Activated naive CD4-positive, alpha-beta T cell treated with anti-CD3 and anti-CD28 coated beads, Interleukin-2, amount 10 ng/mL, durations not matched to agents 7 days and 5 days (primary cell): ENCODE results near the gene MS4A10.

Experiments
- CTCF ChIA-PET: fragments of 350-600 bp; sonication (Branson Sonifier 250); formaldehyde crosslinking; loops from one replicate; lab custom pipeline; 2021; ENCODE audit warnings: antibody characterized with exemption; lab: Charles Lee
- DNase-seq: peaks from one replicate; pipeline ENCODE4 v3.0.0-alpha.2; 2020
- H3K27ac Mint-ChIP-seq: one replicate; pipeline ENCODE4 v1.8.0; 2021; ENCODE audit warnings: mild to moderate bottlenecking, moderate library complexity, mixed read lengths
- H3K27me3 Mint-ChIP-seq: one replicate; pipeline ENCODE4 v1.8.0; 2021; ENCODE audit warnings: mild to moderate bottlenecking, mixed read lengths
- H3K36me3 Mint-ChIP-seq: one replicate; pipeline ENCODE4 v1.8.0; 2021; ENCODE audit warnings: mixed read lengths
- H3K4me1 Mint-ChIP-seq: one replicate; pipeline ENCODE4 v1.8.0; 2021; ENCODE audit warnings: mixed read lengths
- H3K4me3 Mint-ChIP-seq: one replicate; pipeline ENCODE4 v1.8.0; 2021; ENCODE audit warnings: mild to moderate bottlenecking, moderate library complexity, mixed read lengths
- H3K9me3 Mint-ChIP-seq: one replicate; pipeline ENCODE4 v1.8.0; 2021; ENCODE audit warnings: mixed read lengths

Gene MS4A10

GRCh38 chr11:60783911-60784310 lies 1.2 kb upstream of the MS4A10 start:
- no peaks in the 10 kb centered on the region for H3K4me1 Mint-ChIP-seq
- no peak for DNase-seq
- no peaks in the 10 kb centered on the region for H3K36me3 Mint-ChIP-seq
- H3K27ac Mint-ChIP-seq = no peak overlapping the region
- no peak overlapping the region for H3K4me3 Mint-ChIP-seq
- H3K9me3 Mint-ChIP-seq = no peaks in the 10 kb centered on the region
- CTCF ChIA-PET = interaction anchor here (0.6 kb wide), 1 partner anchor 407 kb away, joined by 3 read pairs; no protein-coding TSS in a partner anchor
- peaks cover 10% of the 10 kb centered on the region for H3K27me3 Mint-ChIP-seq

GRCh38 chr11:60785806-60786361 lies 751 bp downstream of the MS4A10 start:
- H3K4me3 Mint-ChIP-seq = no peak overlapping the region
- peak overlapping the region; percentile 22 for H3K27ac Mint-ChIP-seq
- CTCF ChIA-PET = interaction anchor here (1.5 kb wide), 1 partner anchor 10 kb away, joined by 4 read pairs; no protein-coding TSS in a partner anchor
- no peaks in the 10 kb centered on the region for H3K4me1 Mint-ChIP-seq
- DNase-seq = no peak
- H3K27me3 Mint-ChIP-seq = peaks cover 13% of the 10 kb centered on the region
- no peaks in the 10 kb centered on the region for H3K36me3 Mint-ChIP-seq
- no peaks in the 10 kb centered on the region for H3K9me3 Mint-ChIP-seq

DNA sequence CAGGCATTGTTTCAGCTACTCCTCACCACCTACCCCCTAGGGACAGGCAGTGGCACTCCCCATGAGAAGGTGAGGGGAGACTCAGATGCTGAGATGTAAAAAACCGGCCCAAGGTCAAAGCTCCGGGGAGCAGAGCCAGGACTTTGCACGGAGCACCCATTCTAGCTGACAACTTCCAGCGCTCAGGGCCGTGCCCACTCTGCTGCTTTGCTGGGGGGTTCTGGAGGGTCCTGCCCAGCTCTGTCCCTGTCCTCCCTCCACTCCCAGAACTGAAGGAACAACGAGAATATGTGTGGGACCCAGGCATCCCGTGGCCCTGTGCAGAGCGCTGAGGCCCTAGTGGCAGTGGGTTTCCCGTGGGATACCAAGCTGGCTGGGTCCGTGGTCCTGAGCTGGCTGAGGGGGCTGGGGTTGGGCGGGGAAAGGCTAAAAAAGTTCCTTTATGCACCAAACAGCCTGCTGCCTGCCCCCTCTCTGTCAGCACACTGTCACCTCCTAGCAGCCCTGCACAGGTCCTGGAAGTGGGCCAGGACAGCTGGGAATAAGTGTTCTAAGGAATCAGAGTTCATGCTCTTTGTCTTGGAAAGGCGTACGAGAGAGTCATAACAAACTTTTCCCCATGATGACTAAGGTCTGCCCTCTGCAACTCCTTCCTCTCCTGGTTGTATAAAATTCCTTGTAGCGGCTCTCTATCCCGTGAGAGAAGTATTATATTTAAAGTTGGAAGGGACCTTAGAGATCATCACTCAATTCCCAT lies 1.9 kb downstream of the MS4A10 start:
- no peak overlapping the region for H3K4me3 Mint-ChIP-seq
- no peaks in the 10 kb centered on the region for H3K9me3 Mint-ChIP-seq
- H3K27ac Mint-ChIP-seq = no peak overlapping the region
- DNase-seq = no peak
- H3K27me3 Mint-ChIP-seq = peaks cover 19% of the 10 kb centered on the region
- no peaks in the 10 kb centered on the region for H3K36me3 Mint-ChIP-seq
- CTCF ChIA-PET = no interaction called here
- H3K4me1 Mint-ChIP-seq = no peaks in the 10 kb centered on the region

DNA sequence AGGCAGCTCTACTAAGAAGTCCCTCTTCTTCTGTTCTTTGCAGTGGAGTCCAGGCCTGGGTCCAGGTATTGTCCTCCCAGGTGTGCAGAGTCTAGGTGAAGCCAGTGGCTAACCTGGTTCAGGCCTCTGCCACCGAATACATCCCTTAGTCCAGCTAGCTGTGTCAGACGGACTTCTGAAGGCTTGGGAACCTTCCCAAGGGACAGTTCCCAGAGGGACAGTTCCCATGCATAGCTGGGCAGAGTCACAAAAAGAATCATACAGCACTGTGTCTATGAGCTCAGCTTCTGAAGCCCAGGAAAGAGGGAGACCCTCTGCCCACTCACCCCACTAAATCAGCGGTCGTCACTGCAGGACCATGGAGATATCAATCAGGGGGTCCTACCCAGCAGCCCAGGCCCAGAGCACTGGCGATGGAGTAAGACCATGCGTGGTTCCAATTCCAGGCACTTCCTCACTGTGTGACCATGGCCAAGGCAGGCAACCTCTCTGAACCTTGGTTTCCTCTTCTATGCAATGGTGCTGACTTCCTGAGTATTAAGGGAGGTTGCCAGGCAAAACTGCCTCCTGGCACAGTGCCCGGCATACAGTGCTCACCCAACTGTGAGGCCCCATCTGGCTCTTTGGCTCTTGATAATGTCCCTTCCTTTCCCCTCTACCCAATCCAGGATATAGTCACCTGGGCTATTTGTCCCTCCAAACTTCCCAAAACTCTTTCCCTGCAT lies 3.4 kb downstream of the MS4A10 start:
- CTCF ChIA-PET = interaction anchor here (1.6 kb wide), 1 partner anchor 13 kb away, joined by 4 read pairs; no protein-coding TSS in a partner anchor
- no peak for DNase-seq
- H3K9me3 Mint-ChIP-seq = no peaks in the 10 kb centered on the region
- H3K4me3 Mint-ChIP-seq = no peak overlapping the region
- H3K27me3 Mint-ChIP-seq = peaks cover 34% of the 10 kb centered on the region
- no peak overlapping the region for H3K27ac Mint-ChIP-seq
- H3K4me1 Mint-ChIP-seq = no peaks in the 10 kb centered on the region
- H3K36me3 Mint-ChIP-seq = no peaks in the 10 kb centered on the region

DNA sequence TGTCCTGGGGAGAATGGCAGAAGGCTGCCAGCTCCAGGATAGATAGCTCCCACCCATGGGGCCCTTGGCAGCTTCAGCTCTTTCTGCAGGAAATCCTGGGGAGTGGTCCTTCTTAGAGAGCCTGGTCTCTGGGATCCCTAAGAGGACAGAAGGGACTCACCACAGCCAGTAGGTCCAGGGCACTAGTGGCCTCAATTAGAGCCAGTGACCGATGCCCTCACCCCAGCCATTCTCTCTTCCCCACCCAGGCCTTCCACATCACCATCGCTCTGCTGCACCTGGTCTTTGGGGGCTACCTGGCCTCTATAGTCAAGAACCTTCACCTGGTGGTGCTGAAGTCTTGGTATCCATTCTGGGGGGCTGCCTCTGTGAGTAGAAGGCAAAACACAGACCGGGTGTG lies 5.6 kb downstream of the MS4A10 start:
- no peak overlapping the region for H3K4me3 Mint-ChIP-seq
- no peak overlapping the region for H3K27ac Mint-ChIP-seq
- H3K36me3 Mint-ChIP-seq = no peaks in the 10 kb centered on the region
- DNase-seq = no peak
- H3K27me3 Mint-ChIP-seq = peaks cover 36% of the 10 kb centered on the region
- no peaks in the 10 kb centered on the region for H3K4me1 Mint-ChIP-seq
- no peaks in the 10 kb centered on the region for H3K9me3 Mint-ChIP-seq
- CTCF ChIA-PET = interaction anchor here (0.8 to 1.6 kb wide), 2 partner anchors 22 to 40 kb away, joined by 3 to 4 read pairs; no protein-coding TSS in a partner anchor

DNA sequence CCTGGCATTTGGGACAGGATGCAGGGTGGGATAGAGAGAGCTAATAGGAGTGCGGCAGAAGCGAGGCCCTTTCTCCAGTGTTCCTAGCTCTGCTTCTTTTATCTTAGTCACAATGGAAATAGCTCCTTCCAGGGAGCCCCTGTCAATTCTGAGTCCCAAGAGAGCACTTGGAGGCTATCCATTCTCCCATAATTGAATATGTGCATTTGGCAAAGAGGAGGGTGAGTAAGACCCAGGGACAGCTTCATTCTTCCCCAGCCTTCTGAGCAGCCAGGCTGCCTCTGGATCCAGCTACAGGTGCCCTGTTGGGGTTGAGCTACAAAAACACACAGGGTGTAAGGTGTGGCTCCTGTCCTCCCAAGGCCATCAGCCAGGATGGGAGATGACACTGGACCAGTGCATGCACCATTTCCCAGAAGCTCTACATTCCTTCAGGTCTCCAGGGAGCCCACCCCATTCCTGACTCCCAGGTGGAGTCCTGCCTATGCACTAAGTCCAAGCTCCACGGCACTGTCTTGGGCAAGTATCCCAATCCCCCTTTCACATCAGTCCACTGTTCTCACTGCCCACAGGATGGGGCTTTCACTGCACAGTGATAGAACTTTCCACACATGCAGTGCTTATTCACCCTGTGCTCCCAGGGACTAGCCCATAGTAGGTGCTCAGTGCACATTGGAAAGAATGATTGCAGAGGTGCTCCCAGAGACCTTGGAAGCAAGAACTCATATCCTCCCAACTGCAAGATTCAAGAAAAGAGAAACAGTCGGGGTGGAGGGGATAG lies 6.2 kb downstream of the MS4A10 start:
- H3K4me1 Mint-ChIP-seq = no peaks in the 10 kb centered on the region
- no peaks in the 10 kb centered on the region for H3K9me3 Mint-ChIP-seq
- CTCF ChIA-PET = interaction anchor here (0.6 to 1.6 kb wide), 2 partner anchors 26 to 40 kb away, joined by 3 to 4 read pairs; no protein-coding TSS in a partner anchor
- no peak overlapping the region for H3K27ac Mint-ChIP-seq
- no peak for DNase-seq
- no peaks in the 10 kb centered on the region for H3K36me3 Mint-ChIP-seq
- H3K4me3 Mint-ChIP-seq = no peak overlapping the region
- peaks cover 36% of the 10 kb centered on the region for H3K27me3 Mint-ChIP-seq

DNA sequence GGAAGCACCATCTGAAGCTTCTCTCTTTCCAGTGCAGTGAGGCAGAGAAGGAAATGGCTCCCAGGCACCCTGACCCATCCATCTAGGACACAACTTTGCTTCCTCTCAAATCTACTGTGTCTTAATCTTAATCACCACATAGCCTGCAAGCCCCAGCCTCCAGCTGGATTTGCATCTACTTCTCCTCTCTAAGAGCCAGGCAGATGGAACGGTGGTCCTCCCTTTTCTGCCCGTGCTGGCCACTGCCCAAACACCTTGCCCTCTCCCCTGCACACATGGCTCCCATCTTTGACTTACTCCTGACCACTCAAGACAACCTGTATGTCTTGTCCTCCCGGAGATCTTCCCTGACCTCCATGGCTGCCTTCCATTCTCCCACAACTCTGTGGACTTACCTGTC lies 7.4 kb downstream of the MS4A10 start:
- Mint-ChIP-seq H3K36me3 (no peaks in the 10 kb centered on the region), H3K4me3 (no peak overlapping the region), H3K4me1 (no peaks in the 10 kb centered on the region), H3K27ac (no peak overlapping the region), H3K9me3 (no peaks in the 10 kb centered on the region), H3K27me3 (peaks cover 38% of the 10 kb centered on the region)
- no peak for DNase-seq
- CTCF ChIA-PET = no interaction called here

- no peaks in the 10 kb centered on the region for H3K36me3 Mint-ChIP-seq
- peaks cover 52% of the 10 kb centered on the region for H3K27me3 Mint-ChIP-seq
- CTCF ChIA-PET = interaction anchor here (1.0 kb wide), 1 partner anchor 20 kb away, joined by 3 read pairs; no protein-coding TSS in a partner anchor
- no peaks in the 10 kb centered on the region for H3K9me3 Mint-ChIP-seq
- H3K27ac Mint-ChIP-seq = no peak overlapping the region
- no peak for DNase-seq
- no peaks in the 10 kb centered on the region for H3K4me1 Mint-ChIP-seq
- H3K4me3 Mint-ChIP-seq = no peak overlapping the region
These were observed 10.2 kb downstream of the MS4A10 start for GRCh38 chr11:60795291-60795690.

DNA sequence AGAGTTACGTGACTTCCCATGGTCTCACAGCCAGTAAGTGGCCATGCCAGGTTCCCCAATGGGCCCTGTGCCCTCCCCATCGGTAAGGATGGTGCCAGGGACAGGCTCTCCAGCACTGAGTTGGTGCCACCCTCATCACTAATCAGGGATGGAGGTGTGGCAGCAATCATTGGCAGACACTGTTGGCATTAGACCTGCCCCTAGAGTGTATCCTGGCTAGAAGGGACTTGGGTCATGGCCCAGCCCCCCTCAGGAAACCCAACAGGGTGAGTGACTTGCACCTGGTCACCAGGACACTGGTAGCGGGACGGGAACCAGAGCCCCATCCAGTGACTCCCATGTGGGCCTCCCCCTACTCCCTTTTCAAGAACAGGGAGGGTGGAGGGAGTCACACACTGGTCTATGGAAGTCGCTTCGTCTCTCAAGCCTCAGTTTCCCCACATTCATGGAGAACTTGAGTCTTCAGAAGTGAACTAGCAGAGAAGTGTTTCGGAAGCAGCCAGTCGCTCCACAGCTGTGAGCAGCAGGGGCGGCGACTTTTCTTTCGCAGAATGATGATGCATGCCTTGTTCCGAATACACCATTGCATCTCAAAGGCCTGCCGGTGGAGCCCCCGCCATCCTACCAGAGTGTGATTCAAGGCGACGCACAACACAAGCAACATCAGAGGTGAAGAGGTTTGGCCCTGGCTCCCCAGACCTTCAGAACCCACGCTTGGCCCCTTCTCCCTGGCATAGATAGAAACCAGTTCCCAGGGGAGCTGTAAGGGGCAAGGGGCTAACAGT lies 12.9 kb downstream of the MS4A10 start:
- no peak overlapping the region for H3K4me3 Mint-ChIP-seq
- CTCF ChIA-PET = interaction anchor here (0.6 kb wide), 1 partner anchor 102 kb away, joined by 3 read pairs; no protein-coding TSS in a partner anchor
- no peaks in the 10 kb centered on the region for H3K36me3 Mint-ChIP-seq
- H3K27ac Mint-ChIP-seq = no peak overlapping the region
- no peaks in the 10 kb centered on the region for H3K9me3 Mint-ChIP-seq
- peaks cover 41% of the 10 kb centered on the region for H3K27me3 Mint-ChIP-seq
- DNase-seq = no peak
- no peaks in the 10 kb centered on the region for H3K4me1 Mint-ChIP-seq

- CTCF ChIA-PET = no interaction called here
- Mint-ChIP-seq H3K27me3 (peaks cover 39% of the 10 kb centered on the region), H3K9me3 (no peaks in the 10 kb centered on the region), H3K36me3 (no peaks in the 10 kb centered on the region), H3K4me1 (no peaks in the 10 kb centered on the region), H3K4me3 (no peak overlapping the region), H3K27ac (no peak overlapping the region)
- no peak for DNase-seq
These were observed 13.5 kb downstream of the MS4A10 start for GRCh38 chr11:60798631-60799030.

DNA sequence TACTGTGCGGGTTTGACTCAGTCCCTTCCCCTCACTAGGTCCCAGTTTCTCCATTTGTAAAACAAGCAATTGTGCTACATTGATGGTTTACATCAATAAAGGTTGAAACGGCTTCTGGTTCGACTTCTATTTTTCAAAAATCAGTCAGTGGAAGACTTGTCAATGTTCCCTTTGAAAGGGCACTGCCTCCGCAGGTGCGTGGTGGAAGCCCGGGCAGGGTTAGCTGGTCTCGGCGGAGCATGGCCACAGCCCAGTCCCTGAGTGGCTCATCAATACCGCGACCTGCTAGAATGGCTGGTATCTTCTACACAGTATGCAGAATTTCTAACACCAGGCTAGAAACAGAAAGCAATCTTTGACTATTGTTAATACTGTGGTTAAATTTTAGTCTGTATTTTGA lies 16.1 kb downstream of the MS4A10 start:
- Mint-ChIP-seq H3K27ac (no peak overlapping the region), H3K4me1 (no peaks in the 10 kb centered on the region), H3K27me3 (peaks cover 34% of the 10 kb centered on the region), H3K36me3 (no peaks in the 10 kb centered on the region), H3K4me3 (no peak overlapping the region), H3K9me3 (no peaks in the 10 kb centered on the region)
- DNase-seq = no peak
- CTCF ChIA-PET = interaction anchor here (0.7 kb wide), 1 partner anchor 17 kb away, joined by 3 read pairs; no protein-coding TSS in a partner anchor

GRCh38 chr11:60803273-60803936 lies 18.3 kb downstream of the MS4A10 start:
- CTCF ChIA-PET = no interaction called here
- Mint-ChIP-seq H3K27me3 (peaks cover 24% of the 10 kb centered on the region), H3K36me3 (no peaks in the 10 kb centered on the region), H3K9me3 (no peaks in the 10 kb centered on the region), H3K27ac (no peak overlapping the region), H3K4me3 (no peak overlapping the region), H3K4me1 (no peaks in the 10 kb centered on the region)
- DNase-seq = no peak

DNA sequence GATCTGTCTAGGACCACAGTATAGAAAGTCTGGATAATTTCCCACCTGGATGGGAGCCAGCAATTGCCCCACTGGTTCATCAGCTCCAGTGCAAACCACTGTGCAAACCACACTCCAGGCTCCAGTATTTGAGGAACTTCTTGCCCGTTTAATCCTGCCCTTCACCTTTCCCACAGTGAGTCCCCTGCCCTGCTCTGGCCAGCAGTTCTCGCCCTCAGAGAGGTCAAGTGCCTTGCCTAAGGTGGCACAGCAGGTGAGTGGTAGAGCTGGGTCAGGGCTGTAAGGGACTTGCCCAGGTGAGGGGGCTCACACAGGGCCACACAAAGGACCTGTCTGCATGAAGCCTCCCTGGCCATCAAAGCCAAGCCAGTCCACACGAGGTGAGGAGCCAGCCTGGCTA lies 24.1 kb downstream of the MS4A10 start:
- Mint-ChIP-seq H3K27me3 (peaks cover 16% of the 10 kb centered on the region), H3K36me3 (no peaks in the 10 kb centered on the region), H3K9me3 (no peaks in the 10 kb centered on the region), H3K4me3 (no peak overlapping the region), H3K4me1 (peaks cover 7% of the 10 kb centered on the region), H3K27ac (no peak overlapping the region)
- CTCF ChIA-PET = no interaction called here
- no peak for DNase-seq
